Right forelimb (tissue), 1 donor: ENCODE measurements around the gene IL17B.

Experiments
- DNase-seq: peaks from one replicate; pipeline ENCODE4 v3.0.0-alpha.2; 2018

Gene IL17B, protein sequence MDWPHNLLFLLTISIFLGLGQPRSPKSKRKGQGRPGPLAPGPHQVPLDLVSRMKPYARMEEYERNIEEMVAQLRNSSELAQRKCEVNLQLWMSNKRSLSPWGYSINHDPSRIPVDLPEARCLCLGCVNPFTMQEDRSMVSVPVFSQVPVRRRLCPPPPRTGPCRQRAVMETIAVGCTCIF

GRCh38 chr5:149379177-149379761 is at the start of gene IL17B:
TSS of gene IL17B (minus strand) at chr5:149379292. CDS start at chr5:149379225, 67 bp downstream.
- no peak for DNase-seq

- DNase-seq: no peak
Observed at GRCh38 chr5:149428032-149428431, 48.9 kb upstream of the IL17B start.

- DNase-seq: no peak
Observed at GRCh38 chr5:149427374-149427773, 48.3 kb upstream of the IL17B start.

DNA sequence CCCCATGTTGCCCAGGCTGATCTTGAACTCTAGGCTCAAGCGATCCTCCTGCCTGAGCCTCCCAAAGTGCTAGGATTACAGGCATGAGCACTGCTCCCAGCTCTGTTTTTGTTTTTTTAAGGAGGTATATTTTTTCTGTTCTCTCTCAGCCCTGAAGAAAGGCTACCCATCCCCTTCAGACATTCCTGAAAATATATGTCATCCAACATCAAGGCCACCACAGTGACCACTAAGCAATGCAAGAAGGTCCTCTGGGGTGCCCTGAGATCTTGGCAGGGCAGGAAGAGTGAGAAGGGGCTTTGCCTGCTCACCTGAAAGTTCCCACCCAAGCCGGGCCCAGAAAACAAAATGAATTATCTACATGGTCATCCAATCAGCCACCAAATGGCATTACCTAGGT is 47.8 kb upstream of the IL17B start:
- no peak for DNase-seq

- DNase-seq: no peak
Observed at GRCh38 chr5:149425729-149426128, 46.6 kb upstream of the IL17B start.

GRCh38 chr5:149424371-149425315 is 45.6 kb upstream of the IL17B start:
- no peak for DNase-seq

DNA sequence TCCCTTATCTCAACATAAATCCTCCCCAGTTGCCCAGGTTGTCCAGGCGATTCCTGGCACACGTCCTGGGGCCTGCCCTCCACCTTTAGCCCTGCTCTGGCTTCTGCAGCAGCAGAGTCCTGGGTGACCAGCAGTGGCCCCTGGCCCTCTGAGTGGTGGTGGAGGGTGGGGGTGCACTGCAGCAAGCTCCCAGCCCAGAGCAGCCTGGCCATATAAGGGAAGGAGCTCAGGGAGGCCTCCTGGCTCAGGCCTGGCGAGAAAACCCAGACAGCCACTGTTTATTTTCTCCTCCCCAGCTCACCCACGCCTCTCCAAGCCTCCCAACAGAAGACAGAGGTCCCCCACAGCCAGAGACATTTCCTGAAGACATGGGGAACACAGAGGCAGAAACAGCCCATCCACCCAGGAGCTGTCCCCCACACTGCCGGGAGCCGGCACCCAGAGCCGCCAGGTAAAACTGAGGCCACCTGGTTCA is 44.7 kb upstream of the IL17B start:
- DNase-seq: no peak

DNA sequence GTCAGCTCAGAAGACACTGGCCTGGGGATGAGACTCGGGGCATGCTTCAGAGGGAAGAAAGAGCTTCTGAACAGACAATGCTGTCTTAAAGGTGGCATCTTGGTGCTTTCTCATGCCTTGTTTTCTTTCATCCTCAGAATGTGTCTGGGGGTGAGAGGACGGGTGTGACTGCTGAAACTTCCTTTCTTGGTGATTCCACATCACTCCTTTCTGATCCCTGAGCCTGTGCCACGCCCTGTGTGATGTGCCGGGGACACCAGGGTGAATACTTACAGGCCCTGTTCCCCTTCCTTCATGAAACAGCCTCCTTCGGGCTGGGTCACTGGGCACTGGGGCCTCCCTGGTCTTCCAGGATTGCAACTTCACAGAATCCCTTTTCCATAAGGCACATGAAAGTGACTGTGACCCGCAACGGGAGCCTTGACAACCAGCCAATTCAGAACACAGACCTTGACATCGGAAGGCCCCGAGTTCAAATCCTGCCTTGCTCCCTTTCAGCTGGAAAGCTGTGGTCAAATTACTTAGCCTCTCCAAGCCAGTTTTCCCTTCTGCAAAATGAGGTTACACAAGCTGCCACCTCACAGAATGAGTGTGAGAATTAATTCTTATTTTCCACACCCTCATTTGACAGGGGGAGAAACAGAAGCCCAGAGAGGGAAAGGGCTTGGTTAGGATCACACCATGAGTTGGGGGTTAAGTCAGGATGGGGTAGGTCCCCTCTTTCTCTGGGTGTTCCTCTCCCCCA is 44.1 kb upstream of the IL17B start:
- DNase-seq: no peak

- peak; percentile 84 for DNase-seq
Observed at GRCh38 chr5:149422366-149423048, 43.4 kb upstream of the IL17B start.

DNA sequence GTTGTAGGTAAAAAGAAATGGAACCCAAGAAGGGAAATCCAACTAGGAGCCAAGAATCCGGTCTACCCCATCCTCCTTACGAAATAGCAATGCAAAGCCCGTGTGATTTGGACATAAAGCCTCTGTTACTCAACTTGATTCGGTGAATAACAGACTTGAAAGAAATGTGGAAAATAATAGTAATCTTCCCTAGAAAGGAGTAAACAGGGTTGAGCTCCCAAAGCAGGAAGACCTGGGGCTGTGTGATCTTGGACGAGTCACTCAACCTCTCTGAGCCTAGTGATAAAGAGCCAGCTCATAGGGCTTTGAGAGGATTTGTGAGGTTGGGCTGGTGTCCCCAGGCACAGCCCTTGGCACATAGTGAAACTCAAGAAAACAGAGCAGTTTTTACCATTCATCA is 42.7 kb upstream of the IL17B start:
- no peak for DNase-seq

- DNase-seq: no peak
Observed at GRCh38 chr5:149421372-149421685, 42.2 kb upstream of the IL17B start.

- DNase-seq: no peak
Observed at GRCh38 chr5:149420545-149421371, 41.7 kb upstream of the IL17B start.

- DNase-seq: no peak
Observed at GRCh38 chr5:149419859-149420544, 40.9 kb upstream of the IL17B start.

DNA sequence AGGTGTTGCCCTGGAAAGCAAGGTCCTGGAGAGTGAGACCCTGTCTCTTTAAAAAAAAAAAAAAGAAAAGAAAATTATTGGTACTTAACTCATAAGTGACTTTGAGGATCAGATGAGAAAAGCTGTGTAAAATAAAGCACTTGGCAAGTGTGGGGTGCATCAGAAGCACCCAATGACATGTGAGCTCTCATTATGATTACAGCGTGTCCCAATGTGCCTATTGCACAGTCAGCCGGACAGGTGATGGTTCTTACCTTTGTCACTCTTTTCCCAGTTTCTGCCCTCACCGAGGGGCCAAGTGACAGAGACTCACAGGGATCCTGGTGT is 40.4 kb upstream of the IL17B start:
- DNase-seq: no peak

- DNase-seq: no peak
Observed at GRCh38 chr5:149418910-149419531, 39.9 kb upstream of the IL17B start.

- no peak for DNase-seq
Observed at GRCh38 chr5:149417711-149418368, 38.7 kb upstream of the IL17B start.

GRCh38 chr5:149416987-149417710 is 38.1 kb upstream of the IL17B start:
- DNase-seq: no peak

- DNase-seq: no peak
Observed at GRCh38 chr5:149415066-149415967, 36.2 kb upstream of the IL17B start.
